Muscle layer of colon (tissue), 2 donors: ENCODE measurements around the gene ENPP6.

Source experiments
- H3K27ac ChIP-seq: one replicate; pipeline ENCODE4 v1.7.0; 2013; ENCODE audit warnings: low read depth, mild to moderate bottlenecking, low read length, moderate library complexity
- H3K27me3 ChIP-seq, 2 donors: one replicate each; pipeline ENCODE4 v1.7.0; 2013; ENCODE audit warnings: low read length in 2 of 2, mild to moderate bottlenecking in 2 of 2; ENCODE audit not compliant: insufficient read depth in 2 of 2, control insufficient read depth in 1 of 2
- H3K36me3 ChIP-seq: one replicate; pipeline ENCODE4 v1.7.0; 2013; ENCODE audit warnings: mild to moderate bottlenecking, low read length; ENCODE audit not compliant: insufficient read depth
- H3K4me1 ChIP-seq: one replicate; pipeline ENCODE4 v1.7.0; 2013; ENCODE audit warnings: mild to moderate bottlenecking, low read length; ENCODE audit not compliant: insufficient read depth
- H3K4me3 ChIP-seq, 2 donors: one replicate each; pipeline ENCODE4 v1.7.0; 2013; ENCODE audit warnings: low read length in 2 of 2, low read depth in 1 of 2, mild to moderate bottlenecking in 1 of 2, moderate library complexity in 1 of 2
- H3K9ac ChIP-seq: one replicate; pipeline ENCODE4 v1.7.0; 2013; ENCODE audit warnings: low read length
- H3K9me3 ChIP-seq: one replicate; pipeline ENCODE4 v1.7.0; 2013; ENCODE audit warnings: mild to moderate bottlenecking, low read length
- donor health status: abdominal sarcoma.
- donor health status: Adenocarcinoma of cecum.

ENPP6 gene

GRCh38 chr4:184217634-184218033 is at the start of gene ENPP6:
Gene ENPP6, minus strand, starts transcription at chr4:184217873. Its CDS starts 54 bp downstream, at chr4:184217819.
- Histone ChIP-seq H3K4me1 (no peaks in the 10 kb centered on the region), H3K27ac (no peak within 1 kb of the TSS), H3K4me3 (no peak within 1 kb of the TSS), H3K27me3 (no peaks in the 10 kb centered on the region), H3K9me3 (no peaks in the 10 kb centered on the region), H3K9ac (no peak within 1 kb of the TSS), H3K36me3 (no peaks in the 10 kb centered on the region)

GRCh38 chr4:184267206-184267608 is 49.5 kb upstream of the ENPP6 start:
- no peaks in the 10 kb centered on the region for H3K36me3 ChIP-seq
- H3K9ac ChIP-seq = no peak overlapping the region
- H3K4me1 ChIP-seq = peaks cover 5% of the 10 kb centered on the region
- H3K9me3 ChIP-seq = no peaks in the 10 kb centered on the region
- H3K27me3 ChIP-seq = no peaks in the 10 kb centered on the region
- no peak overlapping the region for H3K27ac ChIP-seq
- no peak overlapping the region for H3K4me3 ChIP-seq

- Histone ChIP-seq H3K27me3 (no peaks in the 10 kb centered on the region), H3K9ac (no peak overlapping the region), H3K4me3 (no peak overlapping the region), H3K4me1 (peaks cover 5% of the 10 kb centered on the region), H3K36me3 (no peaks in the 10 kb centered on the region), H3K9me3 (no peaks in the 10 kb centered on the region), H3K27ac (no peak overlapping the region)
Observed at GRCh38 chr4:184265546-184266351, 48.1 kb upstream of the ENPP6 start.

- no peak overlapping the region for H3K4me3 ChIP-seq
- H3K27me3 ChIP-seq = no peaks in the 10 kb centered on the region
- no peak overlapping the region for H3K27ac ChIP-seq
- peaks cover 5% of the 10 kb centered on the region for H3K4me1 ChIP-seq
- H3K9ac ChIP-seq = no peak overlapping the region
- no peaks in the 10 kb centered on the region for H3K9me3 ChIP-seq
- H3K36me3 ChIP-seq = no peaks in the 10 kb centered on the region
Observed at GRCh38 chr4:184263910-184264732, 46.4 kb upstream of the ENPP6 start.

- peaks cover 5% of the 10 kb centered on the region for H3K4me1 ChIP-seq
- H3K9ac ChIP-seq = no peak overlapping the region
- H3K27ac ChIP-seq = no peak overlapping the region
- no peaks in the 10 kb centered on the region for H3K36me3 ChIP-seq
- H3K27me3 ChIP-seq = no peaks in the 10 kb centered on the region
- no peak overlapping the region for H3K4me3 ChIP-seq
- no peaks in the 10 kb centered on the region for H3K9me3 ChIP-seq
Observed at GRCh38 chr4:184263461-184263860, 45.8 kb upstream of the ENPP6 start.

- Histone ChIP-seq H3K36me3 (no peaks in the 10 kb centered on the region), H3K9ac (no peak overlapping the region), H3K27me3 (no peaks in the 10 kb centered on the region), H3K4me3 (no peak overlapping the region), H3K4me1 (peaks cover 5% of the 10 kb centered on the region), H3K27ac (no peak overlapping the region), H3K9me3 (no peaks in the 10 kb centered on the region)
Observed at GRCh38 chr4:184262901-184263300, 45.2 kb upstream of the ENPP6 start.

GRCh38 chr4:184261246-184261645 is 43.6 kb upstream of the ENPP6 start:
- H3K9ac ChIP-seq = no peak overlapping the region
- no peak overlapping the region for H3K27ac ChIP-seq
- H3K36me3 ChIP-seq = no peaks in the 10 kb centered on the region
- H3K9me3 ChIP-seq = no peaks in the 10 kb centered on the region
- H3K27me3 ChIP-seq = no peaks in the 10 kb centered on the region
- no peak overlapping the region for H3K4me3 ChIP-seq
- H3K4me1 ChIP-seq = peaks cover 5% of the 10 kb centered on the region

- no peak overlapping the region for H3K4me3 ChIP-seq
- no peaks in the 10 kb centered on the region for H3K36me3 ChIP-seq
- no peaks in the 10 kb centered on the region for H3K27me3 ChIP-seq
- peaks cover 5% of the 10 kb centered on the region for H3K4me1 ChIP-seq
- H3K9ac ChIP-seq = no peak overlapping the region
- H3K9me3 ChIP-seq = no peaks in the 10 kb centered on the region
- no peak overlapping the region for H3K27ac ChIP-seq
Observed at GRCh38 chr4:184259866-184260265, 42.2 kb upstream of the ENPP6 start.

- Histone ChIP-seq H3K9ac (no peak overlapping the region), H3K36me3 (no peaks in the 10 kb centered on the region), H3K9me3 (no peaks in the 10 kb centered on the region), H3K27ac (no peak overlapping the region), H3K4me1 (peaks cover 2% of the 10 kb centered on the region), H3K4me3 (no peak overlapping the region), H3K27me3 (no peaks in the 10 kb centered on the region)
Observed at GRCh38 chr4:184259081-184259480, 41.4 kb upstream of the ENPP6 start.

GRCh38 chr4:184255871-184256642 is 38.4 kb upstream of the ENPP6 start:
- Histone ChIP-seq H3K27me3 (no peaks in the 10 kb centered on the region), H3K27ac (no peak overlapping the region), H3K9me3 (no peaks in the 10 kb centered on the region), H3K9ac (no peak overlapping the region), H3K4me1 (no peaks in the 10 kb centered on the region), H3K36me3 (no peaks in the 10 kb centered on the region), H3K4me3 (no peak overlapping the region)

- Histone ChIP-seq H3K4me3 (no peak overlapping the region), H3K9ac (no peak overlapping the region), H3K36me3 (no peaks in the 10 kb centered on the region), H3K9me3 (no peaks in the 10 kb centered on the region), H3K27ac (no peak overlapping the region), H3K27me3 (no peaks in the 10 kb centered on the region), H3K4me1 (no peaks in the 10 kb centered on the region)
Observed at GRCh38 chr4:184255361-184255760, 37.7 kb upstream of the ENPP6 start.
